ENCODE measurements around the gene SNED1.

DNA sequence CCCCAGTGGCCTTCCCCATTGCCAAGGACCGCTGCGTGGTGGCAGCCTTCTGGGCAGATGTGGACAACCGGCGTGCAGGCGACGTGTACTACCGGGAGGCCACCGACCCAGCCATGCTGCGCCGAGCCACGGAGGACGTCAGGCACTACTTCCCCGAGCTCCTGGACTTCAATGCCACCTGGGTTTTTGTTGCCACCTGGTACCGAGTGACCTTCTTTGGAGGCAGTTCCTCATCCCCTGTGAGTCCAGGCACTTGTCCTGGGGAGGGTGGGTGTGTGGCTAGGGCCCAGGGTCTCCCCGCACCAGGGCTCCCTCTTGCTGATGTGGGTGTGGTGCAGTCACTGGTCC is 31.9 kb downstream of the SNED1 start:
- TF ChIP-seq EZH2phosphoT487 (IDR thresholded peaks at IDR 0.05; ENCODE audit: insufficient read depth, low read depth) (no peak), EZH2 (IDR thresholded peaks at IDR 0.05; ENCODE audit: insufficient read depth, poor library complexity, severe bottlenecking) (no peak)

All from GM23248 (cell line).